ENCODE measurements around the gene KIFAP3. TPM values are rescaled to one million over a fixed set of nuclear protein-coding genes. Genes with fewer than 3 reads are reported as not detected.
A peak's percentile ranks its signal among the peaks of the same experiment; 100 is the strongest.

The KIFAP3 gene
- total and polyA plus RNA-seq, 12 donors = 16.5 to 84.0 (median 54.0) TPM

- no peak for TF ChIP-seq CTCF (IDR thresholded peaks at IDR 0.05)
- WGBS, 2 donors = 69 to 71% methylated on average over 2 of the region's 2 CpGs
- Histone ChIP-seq H3K36me3 (peaks cover 0 to 26% (median 10%) of the 10 kb centered on the region in 9 donors), H3K27me3 (no peaks in the 10 kb centered on the region), H3K4me1 (peaks cover 0 to 29% (median 26%) of the 10 kb centered on the region in 9 donors), H3K27ac (peak overlapping the region in 1 of 10 donors; percentile 41), H3K9me3 (no peaks in the 10 kb centered on the region), H3K4me3 (no peak overlapping the region)
- no peak for DNase-seq
- intact Hi-C loops (cut with DNase I) = loop anchor here in 2 of 10 donors (5.0 to 10.0 kb wide), 2 partner anchors 99 to 183 kb away; partner anchors contain the start of genes KIFAP3 (in 1 of the 2) and METTL18 (in 1 of the 2)
- ATAC-seq = no peak
These were observed 183.0 kb downstream of the KIFAP3 start for GRCh38 chr1:169891539-169891885.

- no peak for ATAC-seq
- H3K27ac ChIP-seq = peak overlapping the region in 1 of 10 donors; percentile 41
- peaks cover 0 to 29% (median 26%) of the 10 kb centered on the region in 9 donors for H3K4me1 ChIP-seq
- no peaks in the 10 kb centered on the region for H3K9me3 ChIP-seq
- intact Hi-C loops (cut with DNase I) = loop anchor here in 2 of 10 donors (5.0 to 10.0 kb wide), 2 partner anchors 99 to 184 kb away; partner anchors contain the start of genes KIFAP3 (in 1 of the 2) and METTL18 (in 1 of the 2)
- no peak for DNase-seq
- H3K4me3 ChIP-seq = no peak overlapping the region
- no peak for TF ChIP-seq CTCF (IDR thresholded peaks at IDR 0.05)
- H3K27me3 ChIP-seq = no peaks in the 10 kb centered on the region
- H3K36me3 ChIP-seq = peaks cover 0 to 32% (median 16%) of the 10 kb centered on the region in 9 donors
- WGBS, 2 donors = 87 to 93% methylated on average over 5 of the region's 5 CpGs
These were observed 183.5 kb downstream of the KIFAP3 start for GRCh38 chr1:169890761-169891538.

- Histone ChIP-seq H3K27ac (no peak overlapping the region), H3K9me3 (no peaks in the 10 kb centered on the region), H3K4me3 (no peak overlapping the region), H3K36me3 (peaks cover 0 to 42% (median 19%) of the 10 kb centered on the region in 9 donors), H3K27me3 (no peaks in the 10 kb centered on the region), H3K4me1 (peaks cover 0 to 29% (median 26%) of the 10 kb centered on the region in 9 donors)
- ATAC-seq (no peak), DNase-seq (no peak)
- intact Hi-C loops (cut with DNase I) = loop anchor here in 2 of 10 donors (5.0 to 10.0 kb wide), 2 partner anchors 98 to 185 kb away; partner anchors contain the start of genes KIFAP3 (in 1 of the 2) and METTL18 (in 1 of the 2)
- TF ChIP-seq CTCF (IDR thresholded peaks at IDR 0.05) = no peak
- 95 to 96% methylated on average over 2 of the region's 2 CpGs for WGBS, 2 donors
These were observed 184.6 kb downstream of the KIFAP3 start for GRCh38 chr1:169889871-169890270.

- no peak overlapping the region for H3K4me3 ChIP-seq
- intact Hi-C loops (cut with DNase I) = no loop called here
- H3K9me3 ChIP-seq = no peaks in the 10 kb centered on the region
- DNase-seq (no peak), ATAC-seq (no peak)
- no peak for TF ChIP-seq CTCF (IDR thresholded peaks at IDR 0.05)
- H3K27me3 ChIP-seq = no peaks in the 10 kb centered on the region
- peaks cover 0 to 71% (median 19%) of the 10 kb centered on the region in 9 donors for H3K36me3 ChIP-seq
- H3K27ac ChIP-seq = no peak overlapping the region
- WGBS, 2 donors = 90 to 95% methylated on average over 2 of the region's 2 CpGs
- H3K4me1 ChIP-seq = peaks cover 0 to 21% (median 13%) of the 10 kb centered on the region in 9 donors
These were observed 187.6 kb downstream of the KIFAP3 start for GRCh38 chr1:169886931-169887330.
